GM18873 (cell line): ENCODE data around the gene ROR1.

Experiments
- ATAC-seq: cut with Tn5 transposase; IDR thresholded peaks from one replicate; pipeline ENCODE4 v1.9.1; 2021; ENCODE audit warnings: mild to moderate bottlenecking, moderate library complexity, moderate number of reproducible peaks; ENCODE audit not compliant: unreplicated experiment, low FRiP score

Gene ROR1

GRCh38 chr1:63955370-63956145, 181.7 kb downstream of the ROR1 start:
- no peak for ATAC-seq

GRCh38 chr1:63958556-63958955, 184.7 kb downstream of the ROR1 start:
- no peak for ATAC-seq

GRCh38 chr1:63960326-63960725, 186.5 kb downstream of the ROR1 start:
- no peak for ATAC-seq

- no peak for ATAC-seq
Measured at GRCh38 chr1:63966016-63966415, 192.2 kb downstream of the ROR1 start.

- no peak for ATAC-seq
Measured at GRCh38 chr1:63967901-63968300, 194.1 kb downstream of the ROR1 start.

- no peak for ATAC-seq
Measured at GRCh38 chr1:63968663-63969440, 195.0 kb downstream of the ROR1 start.

GRCh38 chr1:63969441-63969901, 195.7 kb downstream of the ROR1 start:
- no peak for ATAC-seq

GRCh38 chr1:63971557-63971956, 197.7 kb downstream of the ROR1 start:
- no peak for ATAC-seq

GRCh38 chr1:63973005-63973419, 199.2 kb downstream of the ROR1 start:
- no peak for ATAC-seq

- no peak for ATAC-seq
Measured at GRCh38 chr1:63974966-63975365, 201.1 kb downstream of the ROR1 start.

GRCh38 chr1:63975481-63975880, 201.7 kb downstream of the ROR1 start:
- ATAC-seq, result no peak

GRCh38 chr1:63976006-63976405, 202.2 kb downstream of the ROR1 start:
- ATAC-seq, result no peak

GRCh38 chr1:63977466-63977865, 203.6 kb downstream of the ROR1 start:
- ATAC-seq, result no peak

GRCh38 chr1:63980740-63981407, 207.1 kb downstream of the ROR1 start:
- no peak for ATAC-seq

GRCh38 chr1:63981408-63981773, 207.6 kb downstream of the ROR1 start:
- ATAC-seq, result no peak

- ATAC-seq, result no peak
Measured at GRCh38 chr1:63982201-63982600, 208.4 kb downstream of the ROR1 start.

GRCh38 chr1:63983391-63984256, 209.8 kb downstream of the ROR1 start:
- no peak for ATAC-seq

- no peak for ATAC-seq
Measured at GRCh38 chr1:63984257-63984929, 210.6 kb downstream of the ROR1 start.

GRCh38 chr1:63984930-63985290, 211.1 kb downstream of the ROR1 start:
- no peak for ATAC-seq
